Keratinocyte (primary cell): Measurements from ENCODE around the gene ENTPD2. TPM values are rescaled to one million over a fixed set of nuclear protein-coding genes. Genes with fewer than 3 reads are reported as not detected.

Experiments used
- DNase-seq: peaks from one replicate; pipeline ENCODE4 v3.0.0-alpha.2; 2011; ENCODE audit warnings: low read depth, missing footprints, low spot score
- FAIRE-seq: peaks from 2 replicates; lab custom pipeline; 2011; peaks lifted over from hg19 to GRCh38; lab: Jason Lieb, UNC
- H2AFZ ChIP-seq: 2 replicates; pipeline ENCODE4 v1.6.0; 2012; ENCODE audit warnings: low read length, control low read depth, inconsistent platforms; ENCODE audit not compliant: control insufficient read depth
- H3K27ac ChIP-seq: 2 replicates; pipeline ENCODE4 v1.5.1; 2011; ENCODE audit warnings: low read length; ENCODE audit not compliant: control insufficient read depth, insufficient read depth
- H3K27me3 ChIP-seq: 3 replicates; pipeline ENCODE4 v1.6.0; 2011; ENCODE audit warnings: low read length; ENCODE audit not compliant: control insufficient read depth, insufficient read depth; ENCODE audit errors: extremely low read depth
- H3K36me3 ChIP-seq, 2 experiments: 2 replicates in 1 of 2; 3 replicates in 1 of 2; pipeline ENCODE4 v1.5.1; 2011; ENCODE audit warnings: low read length in 2 of 2, mild to moderate bottlenecking in 1 of 2; ENCODE audit not compliant: control insufficient read depth in 2 of 2, insufficient read depth in 2 of 2; ENCODE audit errors: extremely low read depth in 1 of 2
- H3K4me1 ChIP-seq: 3 replicates; pipeline ENCODE4 v1.5.1; 2011; ENCODE audit warnings: low read length; ENCODE audit not compliant: control insufficient read depth, insufficient read depth; ENCODE audit errors: extremely low read depth
- H3K4me2 ChIP-seq: 3 replicates; pipeline ENCODE4 v1.6.0; 2011; ENCODE audit warnings: low read depth, low read length; ENCODE audit not compliant: control insufficient read depth, insufficient read depth; ENCODE audit errors: extremely low read depth
- H3K4me3 ChIP-seq, 3 experiments: fragments of 200-600 bp in 1 of 3; sonication (generic) in 1 of 3; 2 replicates in 2 of 3; 3 replicates in 1 of 3; pipeline ENCODE4 v1.5.1; 2011 to 2016; ENCODE audit warnings: low read length in 3 of 3, mild to moderate bottlenecking in 3 of 3, control low read depth in 2 of 3, inconsistent platforms in 1 of 3, low read depth in 1 of 3, mixed read lengths in 1 of 3, mixed run types in 1 of 3, moderate library complexity in 1 of 3; ENCODE audit not compliant: control insufficient read depth in 2 of 3, insufficient read depth in 2 of 3; ENCODE audit errors: extremely low read depth in 1 of 3
- H3K79me2 ChIP-seq: 2 replicates; pipeline ENCODE4 v1.6.0; 2012; ENCODE audit warnings: low read length; ENCODE audit not compliant: control insufficient read depth, insufficient read depth
- H3K9ac ChIP-seq: 3 replicates; pipeline ENCODE4 v1.6.0; 2011; ENCODE audit warnings: low read length; ENCODE audit not compliant: control insufficient read depth, insufficient read depth; ENCODE audit errors: extremely low read depth
- H3K9me1 ChIP-seq: 3 replicates; pipeline ENCODE4 v1.6.0; 2011; ENCODE audit warnings: low read length; ENCODE audit not compliant: control insufficient read depth, insufficient read depth; ENCODE audit errors: extremely low read depth
- H3K9me3 ChIP-seq: 2 replicates; pipeline ENCODE4 v1.5.1; 2012; ENCODE audit warnings: low read depth, low read length; ENCODE audit not compliant: control insufficient read depth
- H4K20me1 ChIP-seq: 3 replicates; pipeline ENCODE4 v1.6.0; 2011; ENCODE audit warnings: low read length; ENCODE audit not compliant: control insufficient read depth, insufficient read depth; ENCODE audit errors: extremely low read depth
- CTCF ChIP-seq, 3 experiments: IDR thresholded peaks in 1 of 3; conservative IDR thresholded peaks in 1 of 3; optimal IDR thresholded peaks in 1 of 3; 2 replicates in 2 of 3; 3 replicates in 1 of 3; pipeline versions ENCODE3 to v1.5.1; 2011; ENCODE audit warnings: low read length in 3 of 3, mild to moderate bottlenecking in 3 of 3, moderate library complexity in 2 of 3, control low read depth in 1 of 3, inconsistent platforms in 1 of 3; ENCODE audit not compliant: insufficient read depth in 2 of 3; ENCODE audit errors: extremely low read depth in 1 of 3
- EZH2 ChIP-seq: IDR thresholded peaks from one replicate; pipeline ENCODE4 v1.6.1; 2012; ENCODE audit warnings: inconsistent platforms, mild to moderate bottlenecking, low read length, moderate library complexity
- dilution Hi-C: fragments of 300-500 bp; cut with MboI; formaldehyde crosslinking; loops from one replicate; pipeline ENCODE4 v1.7.0; 2020; ENCODE audit warnings: low sequenced_read_pairs; ENCODE audit not compliant: extremely low pct_ligation_motif_present
- polyA plus RNA-seq, 5 experiments: library from polyadenylated mRNA; depleted of rRNA in 3 of 5; stranded (reverse) in 3 of 5; stranded (forward) in 1 of 5; unstranded in 1 of 5; fragments of >200 nt; gene quantifications; 1 replicate in 1 of 5; 2 replicates in 3 of 5; 3 replicates in 1 of 5; pipeline versions ENCODE4 v1.2.1 to v1.2.3, GENCODE V29; 2011 to 2012; ENCODE audit warnings: missing spikeins in 2 of 5, low read depth in 1 of 5, low replicate concordance in 1 of 5

The ENTPD2 gene
- polyA plus RNA-seq, 1 donor (not counting 4 experiments of a cell fraction or from before 2014, with no cell fraction given), result 0.52 TPM

GRCh38 chr9:137076636-137077009 is 22.8 kb upstream of the ENTPD2 start:
- no peak overlapping the region for H2AFZ ChIP-seq
- H3K79me2 ChIP-seq, result no peaks in the 10 kb centered on the region
- no peaks in the 10 kb centered on the region for H3K9me3 ChIP-seq
- no peak overlapping the region for H3K4me2 ChIP-seq
- H3K9ac ChIP-seq, result no peak overlapping the region
- H3K27me3 ChIP-seq, result no peaks in the 10 kb centered on the region
- peaks cover 0 to 5% of the 10 kb centered on the region in 2 experiments for H3K36me3 ChIP-seq
- H4K20me1 ChIP-seq, result no peaks in the 10 kb centered on the region
- no peak overlapping the region for H3K27ac ChIP-seq
- DNase-seq (no peak), FAIRE-seq (no peak)
- H3K9me1 ChIP-seq, result no peaks in the 10 kb centered on the region
- peaks cover 11% of the 10 kb centered on the region for H3K4me1 ChIP-seq
- no peak overlapping the region for H3K4me3 ChIP-seq
- TF ChIP-seq EZH2, result no peak
- no peak for TF ChIP-seq CTCF (optimal IDR thresholded peaks at IDR 0.05 in 1 of 3, IDR thresholded peaks at IDR 0.05 in 1 of 3, conservative IDR thresholded peaks at IDR 0.05 in 1 of 3; ENCODE audit: extremely low read depth in 1 of 3, insufficient read depth in 2 of 3, low read length in 3 of 3)
- dilution Hi-C loops, result no loop called here

GRCh38 chr9:137075275-137075775 is 21.5 kb upstream of the ENTPD2 start:
- Histone ChIP-seq H2AFZ (no peak overlapping the region), H4K20me1 (no peaks in the 10 kb centered on the region), H3K4me1 (peaks cover 11% of the 10 kb centered on the region), H3K9ac (no peak overlapping the region), H3K9me3 (no peaks in the 10 kb centered on the region), H3K4me3 (no peak overlapping the region), H3K27ac (no peak overlapping the region), H3K27me3 (no peaks in the 10 kb centered on the region), H3K4me2 (no peak overlapping the region), H3K79me2 (no peaks in the 10 kb centered on the region), H3K36me3 (peaks cover 0 to under 1% of the 10 kb centered on the region in 2 experiments), H3K9me1 (no peaks in the 10 kb centered on the region)
- no peak for FAIRE-seq
- DNase-seq, result no peak
- TF ChIP-seq EZH2 (no peak), CTCF (optimal IDR thresholded peaks at IDR 0.05 in 1 of 3, IDR thresholded peaks at IDR 0.05 in 1 of 3, conservative IDR thresholded peaks at IDR 0.05 in 1 of 3; ENCODE audit: extremely low read depth in 1 of 3, insufficient read depth in 2 of 3, low read length in 3 of 3) (no peak)
- dilution Hi-C loops, result no loop called here
